Parathyroid adenoma (tissue), 2 donors: ENCODE measurements around the gene MEN1.
"Not testable (repeated sequence)": the region's sequence is repeated elsewhere in the genome, so short reads cannot be mapped to it uniquely, and the experiment has no call there.

ENCODE experiments used
- H2AFZ ChIP-seq: fragments of 300-600 bp; sonication (generic); one replicate; pipeline ENCODE4 v1.7.0; 2017; ENCODE audit warnings: antibody characterized with exemption, mild to moderate bottlenecking
- H3K27ac ChIP-seq: fragments of 300-600 bp; sonication (generic); one replicate; pipeline ENCODE4 v1.7.0; 2017
- H3K27me3 ChIP-seq: fragments of 300-600 bp; sonication (generic); one replicate; pipeline ENCODE4 v1.7.0; 2017; ENCODE audit warnings: low read length; ENCODE audit not compliant: control insufficient read depth, insufficient read depth
- H3K36me3 ChIP-seq: fragments of 300-600 bp; sonication (generic); one replicate; pipeline ENCODE4 v1.7.0; 2017; ENCODE audit warnings: low read length; ENCODE audit not compliant: control insufficient read depth, insufficient read depth
- H3K4me1 ChIP-seq: fragments of 300-600 bp; sonication (generic); one replicate; pipeline ENCODE4 v1.7.0; 2017; ENCODE audit warnings: control low read depth
- H3K4me2 ChIP-seq: fragments of 300-600 bp; sonication (generic); one replicate; pipeline ENCODE4 v1.7.0; 2017; ENCODE audit warnings: low read length
- H3K4me3 ChIP-seq: fragments of 300-600 bp; sonication (generic); one replicate; pipeline ENCODE4 v1.7.0; 2017; ENCODE audit warnings: low read depth, low read length
- H3K79me2 ChIP-seq: fragments of 300-600 bp; sonication (generic); one replicate; pipeline ENCODE4 v1.7.0; 2017; ENCODE audit warnings: control low read depth
- H3K9ac ChIP-seq: fragments of 300-600 bp; sonication (generic); one replicate; pipeline ENCODE4 v1.7.0; 2017; ENCODE audit warnings: mild to moderate bottlenecking
- H3K9me3 ChIP-seq: fragments of 300-600 bp; sonication (generic); one replicate; pipeline ENCODE4 v1.7.0; 2017; ENCODE audit warnings: low read length; ENCODE audit not compliant: control insufficient read depth
- TF ChIP-seq, protein P1 (sequence below): fragments of 300-600 bp; sonication (generic); IDR thresholded peaks from one replicate; pipeline ENCODE4 v1.7.0; 2017; ENCODE audit warnings: antibody characterized with exemption, mild to moderate bottlenecking
- donor health status: primary hyperparathyroidism.

MEN1 gene

GRCh38 chr11:64826578-64827450, 16.5 kb upstream of the MEN1 start:
- Histone ChIP-seq H3K9me3 (no peaks in the 10 kb centered on the region), H3K4me2 (no peak overlapping the region), H3K36me3 (no peaks in the 10 kb centered on the region)

DNA sequence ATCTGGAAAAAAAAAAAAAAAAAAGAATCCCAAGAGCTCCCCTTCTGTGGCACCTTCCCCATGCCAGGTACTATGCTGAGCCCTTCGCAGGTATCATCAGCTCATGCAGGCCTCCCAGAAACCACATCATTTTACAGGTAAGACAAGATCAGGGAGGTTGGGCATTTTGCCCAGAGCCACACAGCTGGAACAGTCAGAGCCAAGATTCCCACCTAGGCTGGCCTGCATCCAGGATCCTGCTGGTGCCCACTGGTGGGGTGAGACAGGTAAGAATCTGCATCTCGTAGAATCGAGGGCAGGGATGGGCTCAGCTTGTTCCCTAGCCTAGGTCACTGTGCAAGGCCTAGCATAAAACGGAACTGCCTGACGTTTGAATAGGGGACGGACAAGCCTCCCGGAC, 15.7 kb upstream of the MEN1 start:
- Histone ChIP-seq H3K9ac (no peak overlapping the region), H3K36me3 (no peaks in the 10 kb centered on the region), H3K4me3 (no peak overlapping the region), H3K9me3 (no peaks in the 10 kb centered on the region), H3K4me1 (no peaks in the 10 kb centered on the region), H3K27me3 (no peaks in the 10 kb centered on the region), H3K79me2 (no peaks in the 10 kb centered on the region), H3K27ac (no peak overlapping the region), H3K4me2 (no peak overlapping the region), H2AFZ (no peak overlapping the region)
- TF ChIP-seq, protein P1, sequence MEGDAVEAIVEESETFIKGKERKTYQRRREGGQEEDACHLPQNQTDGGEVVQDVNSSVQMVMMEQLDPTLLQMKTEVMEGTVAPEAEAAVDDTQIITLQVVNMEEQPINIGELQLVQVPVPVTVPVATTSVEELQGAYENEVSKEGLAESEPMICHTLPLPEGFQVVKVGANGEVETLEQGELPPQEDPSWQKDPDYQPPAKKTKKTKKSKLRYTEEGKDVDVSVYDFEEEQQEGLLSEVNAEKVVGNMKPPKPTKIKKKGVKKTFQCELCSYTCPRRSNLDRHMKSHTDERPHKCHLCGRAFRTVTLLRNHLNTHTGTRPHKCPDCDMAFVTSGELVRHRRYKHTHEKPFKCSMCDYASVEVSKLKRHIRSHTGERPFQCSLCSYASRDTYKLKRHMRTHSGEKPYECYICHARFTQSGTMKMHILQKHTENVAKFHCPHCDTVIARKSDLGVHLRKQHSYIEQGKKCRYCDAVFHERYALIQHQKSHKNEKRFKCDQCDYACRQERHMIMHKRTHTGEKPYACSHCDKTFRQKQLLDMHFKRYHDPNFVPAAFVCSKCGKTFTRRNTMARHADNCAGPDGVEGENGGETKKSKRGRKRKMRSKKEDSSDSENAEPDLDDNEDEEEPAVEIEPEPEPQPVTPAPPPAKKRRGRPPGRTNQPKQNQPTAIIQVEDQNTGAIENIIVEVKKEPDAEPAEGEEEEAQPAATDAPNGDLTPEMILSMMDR = no peak

More at GRCh38 chr11:64826578-64827450, 16.5 kb upstream of the MEN1 start:
- Histone ChIP-seq H3K4me1 (no peaks in the 10 kb centered on the region), H3K27me3 (no peaks in the 10 kb centered on the region), H2AFZ (no peak overlapping the region), H3K27ac (no peak overlapping the region), H3K4me3 (no peak overlapping the region), H3K79me2 (no peaks in the 10 kb centered on the region), H3K9ac (no peak overlapping the region)
- TF ChIP-seq, protein P1 = no peak

DNA sequence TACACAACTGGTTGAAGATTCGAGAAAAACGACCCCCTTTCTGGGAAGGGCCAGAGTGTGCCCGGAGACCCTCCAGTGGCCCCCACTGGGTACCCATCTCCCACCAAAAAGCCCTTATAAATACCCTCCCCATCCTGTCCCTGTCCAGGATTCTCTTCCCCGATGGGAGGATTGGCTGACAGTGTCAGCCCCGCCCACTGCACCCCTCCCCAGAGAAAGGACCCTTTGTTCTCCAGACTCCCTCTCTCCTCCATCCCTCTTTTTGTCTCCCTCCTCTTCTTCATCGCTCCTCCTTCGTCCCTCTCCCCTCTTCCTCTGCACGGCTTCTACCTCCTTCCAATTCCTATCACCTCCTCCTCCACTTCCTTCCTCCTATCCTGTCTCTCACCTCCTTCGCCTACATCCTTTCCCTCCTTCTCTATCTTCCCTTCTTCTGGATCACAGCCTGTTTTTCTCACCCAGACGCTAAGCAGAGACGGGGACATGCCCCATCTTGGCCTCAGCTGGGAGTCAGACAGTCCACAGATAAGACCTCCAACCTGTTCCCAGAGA, 13.3 kb upstream of the MEN1 start:
- no peaks in the 10 kb centered on the region for H3K36me3 ChIP-seq
- H3K9ac ChIP-seq = no peak overlapping the region
- no peak overlapping the region for H2AFZ ChIP-seq
- H3K9me3 ChIP-seq = no peaks in the 10 kb centered on the region
- TF ChIP-seq, protein P1 = no peak
- no peaks in the 10 kb centered on the region for H3K4me1 ChIP-seq
- H3K4me3 ChIP-seq = no peak overlapping the region
- no peak overlapping the region for H3K4me2 ChIP-seq
- H3K27ac ChIP-seq = no peak overlapping the region
- no peaks in the 10 kb centered on the region for H3K27me3 ChIP-seq
- no peaks in the 10 kb centered on the region for H3K79me2 ChIP-seq

GRCh38 chr11:64817476-64817875, 7.1 kb upstream of the MEN1 start:
- Histone ChIP-seq H3K4me3 (no peak overlapping the region), H3K27ac (no peak overlapping the region), H2AFZ (no peak overlapping the region)

DNA sequence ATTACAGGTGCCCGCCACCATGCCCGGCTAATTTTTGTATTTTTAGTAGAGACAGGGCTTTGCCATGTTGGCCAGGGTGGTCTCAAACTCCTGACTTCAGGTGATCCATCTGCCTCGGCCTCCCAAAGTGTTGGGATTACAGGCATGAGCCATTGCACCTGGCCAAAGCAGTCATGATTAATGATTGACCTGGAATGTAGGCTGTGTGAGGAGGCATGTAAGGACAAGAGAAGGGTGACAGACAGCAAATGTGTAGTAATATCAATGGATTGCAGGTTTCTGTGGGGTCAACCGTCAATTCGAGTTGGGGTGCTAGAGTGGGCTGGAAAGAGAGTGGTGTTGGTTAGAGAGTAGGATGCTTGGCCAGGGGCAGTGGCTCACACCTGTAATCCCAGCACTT, 5.1 kb upstream of the MEN1 start:
- not testable (repeated sequence) for H3K9me3 ChIP-seq

More at GRCh38 chr11:64817476-64817875, 7.1 kb upstream of the MEN1 start:
- Histone ChIP-seq H3K9me3 (no peaks in the 10 kb centered on the region), H3K9ac (no peak overlapping the region), H3K4me2 (no peak overlapping the region), H3K27me3 (no peaks in the 10 kb centered on the region), H3K36me3 (no peaks in the 10 kb centered on the region), H3K4me1 (no peaks in the 10 kb centered on the region), H3K79me2 (no peaks in the 10 kb centered on the region)
- TF ChIP-seq, protein P1 = no peak

More for the DNA sequence above, 5.1 kb upstream of the MEN1 start:
- H3K4me2 ChIP-seq, H3K4me1 ChIP-seq, H3K27me3 ChIP-seq, H3K9ac ChIP-seq, H3K27ac ChIP-seq, H3K79me2 ChIP-seq, H3K36me3 ChIP-seq, H3K4me3 ChIP-seq, H2AFZ ChIP-seq: not testable (repeated sequence)
